Right renal pelvis (tissue), 4 donors: ENCODE results near the gene RETREG1. TPM values are rescaled to one million over a fixed set of nuclear protein-coding genes. Genes with fewer than 3 reads are reported as not detected.
A peak's percentile ranks its signal among the peaks of the same experiment; 100 is the strongest.
"Not testable (repeated sequence)": the region's sequence is repeated elsewhere in the genome, so short reads cannot be mapped to it uniquely, and the experiment has no call there.

Source experiments
- DNase-seq, 4 donors: peaks; one replicate each; pipeline ENCODE4 v3.0.0-alpha.2; 2013; ENCODE audit warnings: low read depth in 4 of 4, low spot score in 3 of 4, missing footprints in 1 of 4
- polyA plus RNA-seq, 4 donors: library from polyadenylated mRNA; unstranded; fragments of 120-200 nt; gene quantifications; one replicate each; pipeline ENCODE4 v1.2.1, GENCODE V29; 2013; ENCODE audit not compliant: insufficient read length in 4 of 4

RETREG1 gene
- polyA plus RNA-seq, 4 donors, result 35.4 to 48.6 (median 42.8) TPM

DNA sequence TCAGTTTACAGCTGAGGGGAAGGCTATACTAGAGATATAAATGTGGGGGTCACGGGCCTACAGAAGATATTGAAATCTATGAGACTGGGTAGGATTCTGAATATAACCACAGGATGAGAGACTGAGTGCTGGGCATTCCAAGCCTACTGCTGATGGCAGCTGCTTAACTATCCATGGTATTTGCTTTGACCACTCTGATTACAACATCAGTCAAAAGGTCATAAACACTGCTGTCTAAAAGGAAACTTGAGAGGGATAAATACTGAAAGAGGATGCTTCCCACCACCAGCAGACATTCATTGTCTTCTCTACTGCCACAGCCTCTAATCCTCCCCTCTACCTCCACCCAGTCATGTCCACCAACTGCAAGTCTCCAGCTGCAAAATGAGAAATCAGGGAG lies 155.0 kb downstream of the RETREG1 start:
- no peak for DNase-seq

DNA sequence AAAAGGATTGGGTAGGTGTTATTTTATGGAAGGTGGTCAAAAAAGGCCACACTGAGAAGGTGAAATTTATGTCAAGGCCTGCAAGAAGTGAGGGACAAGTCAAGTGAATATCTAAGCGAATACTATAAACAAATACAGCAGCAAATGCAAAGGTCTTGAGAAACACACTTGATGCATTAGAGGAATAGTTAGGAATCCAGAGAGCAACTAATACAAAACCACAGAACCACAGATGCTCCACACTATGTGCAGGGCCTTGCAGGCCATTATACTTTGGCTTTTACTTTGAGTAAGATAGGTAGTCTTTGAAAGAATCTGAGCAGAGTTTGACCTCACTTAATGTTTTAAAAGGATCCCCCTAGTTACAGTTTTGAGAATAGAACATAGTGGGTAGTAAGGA lies 155.8 kb downstream of the RETREG1 start:
- no peak for DNase-seq

DNA sequence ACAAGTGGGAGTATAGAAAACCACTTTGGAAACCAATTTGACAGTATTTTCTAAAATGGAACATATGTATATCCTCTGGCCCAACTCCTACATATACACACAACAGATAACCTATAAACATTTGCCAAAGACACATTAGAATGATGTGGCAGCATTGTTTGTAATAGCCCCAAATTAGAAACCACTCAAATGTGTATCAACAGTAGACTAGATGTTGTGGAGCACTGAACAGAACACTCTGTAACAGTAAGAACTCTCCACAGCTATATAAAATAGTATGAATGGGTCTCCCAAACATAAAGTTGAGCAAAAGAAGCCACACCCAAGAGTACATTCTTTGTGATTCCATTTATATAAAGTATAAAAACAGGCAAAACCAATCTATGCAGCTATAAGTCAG lies 157.3 kb downstream of the RETREG1 start:
- DNase-seq, result no peak

DNA sequence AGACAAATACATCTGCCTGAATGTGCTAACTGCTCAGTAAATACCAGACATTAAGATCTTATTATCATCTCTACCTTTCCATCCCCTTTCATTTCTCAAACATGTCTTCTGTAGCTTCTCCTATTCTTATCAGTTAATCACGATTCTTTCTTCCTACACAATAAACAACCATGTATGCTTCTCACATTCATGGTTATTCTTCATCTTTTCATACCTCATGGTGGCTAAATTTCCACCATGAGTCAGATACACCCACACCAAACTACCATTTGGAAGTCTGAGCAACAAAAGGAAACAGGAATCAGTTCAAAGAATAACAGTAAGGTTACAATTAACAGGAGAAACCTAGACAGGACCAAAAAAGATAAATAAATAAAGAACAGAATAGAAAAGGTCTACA lies 158.9 kb downstream of the RETREG1 start:
- no peak for DNase-seq

DNA sequence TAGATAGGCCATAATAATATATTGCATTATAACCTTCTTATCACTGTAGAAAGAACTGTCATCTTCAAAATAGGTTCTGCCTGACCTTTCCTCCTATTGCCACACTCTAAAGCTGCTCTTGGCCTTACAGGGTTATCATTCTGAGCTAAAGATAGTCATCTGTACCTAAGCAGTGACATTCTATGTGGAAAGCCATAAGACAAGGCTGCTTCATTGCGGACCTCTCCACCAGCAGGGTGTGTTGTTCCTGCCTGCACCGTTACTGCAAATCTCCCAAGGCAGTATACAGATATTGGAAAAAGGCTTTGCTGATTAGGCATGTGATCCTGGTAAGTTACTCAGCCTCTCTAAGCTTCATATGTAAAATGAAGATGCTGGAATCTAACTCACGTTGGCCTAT lies 159.3 kb downstream of the RETREG1 start:
- DNase-seq, result no peak

GRCh38 chr5:16456103-16456832 lies 160.5 kb downstream of the RETREG1 start:
- peak in 3 of 4 donors; percentile 34 to 64 (median 49) for DNase-seq

DNA sequence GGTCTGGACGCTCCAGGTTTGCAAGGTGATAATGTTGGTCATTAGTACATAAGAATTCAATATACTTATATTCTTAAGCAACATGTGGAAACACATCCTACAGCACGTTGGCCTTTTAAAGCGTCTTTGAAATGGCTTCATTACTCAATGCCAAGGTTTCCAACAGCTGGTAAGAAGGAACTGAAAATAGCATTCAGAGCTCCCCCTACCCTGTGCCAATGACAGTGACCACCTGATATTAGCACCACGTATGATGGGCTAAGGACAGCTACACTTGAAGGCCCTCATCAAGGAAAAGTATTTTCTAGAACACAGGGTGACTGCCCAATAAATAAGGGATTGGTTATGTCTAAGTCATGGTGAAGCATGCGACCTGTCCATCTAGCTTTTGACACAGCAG lies 161.1 kb downstream of the RETREG1 start:
- DNase-seq, result no peak

GRCh38 chr5:16454686-16455085 lies 162.1 kb downstream of the RETREG1 start:
- DNase-seq, result no peak

DNA sequence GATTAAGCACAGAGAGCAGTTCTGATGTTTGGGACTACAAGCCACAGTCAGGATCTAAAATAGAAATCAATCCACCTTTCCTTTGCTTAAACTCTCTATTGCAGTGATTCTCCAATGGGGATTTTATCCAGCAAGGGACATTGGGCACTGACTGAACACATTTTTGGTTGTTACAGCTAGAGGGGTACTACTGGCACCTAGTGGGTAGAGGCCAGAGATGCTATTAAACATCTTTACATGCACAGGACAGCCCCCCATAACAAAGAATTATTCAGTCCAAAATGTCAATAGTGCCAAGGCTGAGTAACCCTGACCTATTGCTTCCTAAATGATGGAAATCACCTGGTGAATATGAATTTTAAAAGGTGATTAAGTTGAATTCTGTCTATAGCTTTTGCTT lies 163.2 kb downstream of the RETREG1 start:
- no peak for DNase-seq

DNA sequence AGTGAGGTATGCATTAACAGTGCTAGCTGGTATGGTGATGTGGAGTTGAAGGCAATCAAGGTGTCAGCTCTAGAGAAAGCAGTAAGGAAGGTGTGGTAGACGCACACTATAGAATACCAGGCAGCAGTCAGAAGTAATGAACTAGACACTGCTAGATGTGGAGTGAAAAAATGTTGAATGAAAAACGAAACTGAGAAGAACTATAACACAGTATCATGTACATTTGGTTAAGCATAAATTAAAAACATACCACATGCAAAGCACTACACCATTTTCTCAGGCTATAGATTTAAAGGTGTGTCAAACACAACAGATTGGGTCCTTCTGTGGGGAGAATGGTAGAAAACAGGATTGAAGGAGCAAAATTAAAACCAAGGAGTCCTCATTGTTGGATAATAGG lies 166.6 kb downstream of the RETREG1 start:
- no peak for DNase-seq

- no peak for DNase-seq
These were observed 169.8 kb downstream of the RETREG1 start for GRCh38 chr5:16446993-16447392.

DNA sequence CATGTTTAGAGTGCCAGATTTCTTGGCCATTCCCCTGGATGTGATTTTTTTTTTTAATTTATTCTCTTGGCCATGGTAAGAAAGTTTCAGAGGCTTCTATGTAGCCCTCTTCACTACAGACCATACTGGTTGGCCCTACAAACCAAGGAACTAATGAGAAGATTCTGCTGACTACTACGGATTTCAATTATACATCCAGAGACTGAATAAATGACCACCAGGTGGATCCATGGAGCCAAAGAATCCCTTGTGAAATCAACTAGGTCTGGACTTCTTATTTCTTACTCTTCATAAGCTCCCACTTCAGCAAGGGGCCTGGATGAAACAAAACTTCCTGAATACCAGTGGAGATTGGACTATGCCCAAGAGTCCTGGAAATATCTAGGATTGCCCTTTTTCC lies 178.8 kb downstream of the RETREG1 start:
- no peak for DNase-seq

GRCh38 chr5:16436065-16436682 lies 180.6 kb downstream of the RETREG1 start:
- not testable (repeated sequence) for DNase-seq

DNA sequence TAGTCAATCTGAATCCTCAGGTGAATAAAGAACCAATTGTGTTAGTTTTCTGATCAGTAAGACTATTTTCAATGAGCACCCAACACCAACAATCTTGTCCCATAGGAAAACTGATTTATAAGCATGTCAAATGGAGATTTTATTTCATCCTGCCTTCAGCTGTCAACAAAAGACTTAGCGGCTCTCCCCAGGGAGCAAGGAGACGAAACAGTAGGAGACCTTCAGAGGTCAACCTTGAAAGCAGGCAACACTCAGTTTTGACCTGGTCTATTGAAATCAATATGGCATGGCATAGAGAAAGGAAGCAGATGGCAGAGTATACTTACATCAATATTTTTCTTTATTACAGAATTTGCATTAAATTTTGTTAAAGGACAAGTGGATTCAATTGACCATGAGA lies 185.3 kb downstream of the RETREG1 start:
- DNase-seq, result no peak

DNA sequence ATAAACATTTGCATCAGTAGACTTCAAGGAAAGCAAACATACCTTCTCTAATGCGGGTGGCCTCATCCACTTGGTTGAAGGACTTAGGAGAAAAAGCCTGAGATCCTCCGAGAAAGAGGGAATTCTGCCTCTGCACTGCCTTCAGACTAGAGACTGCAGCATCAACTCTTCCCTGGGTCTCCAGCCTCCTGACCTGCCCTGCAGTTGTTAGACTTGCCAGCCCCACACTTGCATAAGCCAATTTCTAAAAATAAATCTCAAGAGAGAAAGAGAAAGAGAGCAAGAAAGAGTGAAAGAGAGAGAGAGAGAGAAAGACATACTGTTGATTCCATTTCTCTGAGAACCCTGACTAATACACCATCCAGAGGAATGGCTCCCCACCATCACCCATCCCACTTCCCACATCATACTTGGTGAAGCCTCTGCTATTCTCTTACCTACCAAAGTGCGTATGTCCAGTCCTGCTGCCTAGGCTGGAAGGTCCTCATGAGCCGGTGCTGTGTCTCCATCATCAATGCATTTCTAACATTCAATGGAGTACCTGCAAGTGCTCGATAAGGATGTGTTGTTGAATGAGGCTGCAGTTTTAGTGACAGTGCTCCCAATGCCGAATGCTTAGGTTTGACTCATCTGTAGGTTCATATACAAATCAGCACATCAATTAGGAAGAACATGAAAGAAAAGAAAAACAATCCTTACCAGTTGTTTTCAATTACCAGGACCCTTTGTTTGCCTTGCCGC lies 186.3 kb downstream of the RETREG1 start:
- no peak for DNase-seq

GRCh38 chr5:16428359-16428758 lies 188.4 kb downstream of the RETREG1 start:
- DNase-seq, result no peak

DNA sequence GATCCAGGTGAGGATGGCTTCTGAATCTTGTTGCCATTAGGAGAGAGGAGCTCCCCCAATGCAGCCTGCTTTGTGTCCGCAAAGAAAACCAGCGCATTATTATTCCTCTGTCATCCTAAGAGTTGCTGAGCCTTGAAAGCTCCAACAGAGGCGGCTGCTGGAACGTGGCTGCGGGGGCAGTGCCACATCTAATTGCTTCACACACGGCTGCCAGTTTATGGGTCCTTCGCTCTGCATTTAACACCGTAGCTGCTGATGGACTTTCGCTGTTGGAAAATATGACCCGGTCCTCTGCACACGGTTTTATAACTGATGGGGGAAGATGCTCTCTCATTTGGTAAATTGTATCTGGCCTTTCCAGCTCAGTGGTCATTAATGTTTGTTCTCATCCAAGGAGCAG lies 189.2 kb downstream of the RETREG1 start:
- peak; percentile 7 to 62 (median 53) for DNase-seq

Other genes starting within 250 kb of the RETREG1 start
- 10 to 100 TPM; 23.7 to 27.7 (median 26.9) TPM for gene ZNF622, start 151.2 kb downstream of the RETREG1 start, polyA plus RNA-seq